SK-N-MC (cell line): ENCODE measurements around the gene FAM193B.

Source experiments
- DNase-seq: peaks from one replicate; pipeline ENCODE4 v3.0.0-alpha.2; 2011; ENCODE audit warnings: low read depth, low spot score
- H3K27ac ChIP-seq: fragments of 200-600 bp; sonication (generic); 2 replicates; pipeline ENCODE4 v1.5.1; 2016; ENCODE audit warnings: mixed run types
- H3K36me3 ChIP-seq: fragments of 200-600 bp; sonication (generic); 2 replicates; pipeline ENCODE4 v1.6.1; 2017; ENCODE audit warnings: antibody characterized with exemption, low read length, mixed read lengths; ENCODE audit not compliant: insufficient read depth
- H3K4me3 ChIP-seq: fragments of 200-600 bp; sonication (generic); 2 replicates; pipeline ENCODE4 v1.5.1; 2016
- H3K9ac ChIP-seq: fragments of 200-600 bp; sonication (generic); 2 replicates; pipeline ENCODE4 v1.8.0; 2017; ENCODE audit warnings: mixed run types, mixed read lengths; ENCODE audit not compliant: insufficient read length
- H3K9me3 ChIP-seq: fragments of 200-600 bp; sonication (generic); 2 replicates; pipeline ENCODE4 v1.6.1; 2017; ENCODE audit warnings: low read depth, mild to moderate bottlenecking, antibody characterized with exemption, low read length, moderate library complexity, mixed read lengths
- EZH2 ChIP-seq: fragments of 200-600 bp; sonication (generic); IDR thresholded peaks from one replicate; pipeline ENCODE4 v1.6.1; 2017; ENCODE audit warnings: antibody characterized with exemption
- FOXP2 ChIP-seq: optimal IDR thresholded peaks from 2 replicates; pipeline ENCODE3; 2011; ENCODE audit warnings: mild to moderate bottlenecking, moderate library complexity; ENCODE audit not compliant: insufficient read depth; ENCODE audit errors: extremely low read length, control extremely low read depth
- POLR2AphosphoS5 ChIP-seq: IDR thresholded peaks from 2 replicates; pipeline ENCODE4 v1.6.1; 2012; ENCODE audit warnings: mild to moderate bottlenecking, low read depth, low read length, borderline replicate concordance

FAM193B gene

DNA sequence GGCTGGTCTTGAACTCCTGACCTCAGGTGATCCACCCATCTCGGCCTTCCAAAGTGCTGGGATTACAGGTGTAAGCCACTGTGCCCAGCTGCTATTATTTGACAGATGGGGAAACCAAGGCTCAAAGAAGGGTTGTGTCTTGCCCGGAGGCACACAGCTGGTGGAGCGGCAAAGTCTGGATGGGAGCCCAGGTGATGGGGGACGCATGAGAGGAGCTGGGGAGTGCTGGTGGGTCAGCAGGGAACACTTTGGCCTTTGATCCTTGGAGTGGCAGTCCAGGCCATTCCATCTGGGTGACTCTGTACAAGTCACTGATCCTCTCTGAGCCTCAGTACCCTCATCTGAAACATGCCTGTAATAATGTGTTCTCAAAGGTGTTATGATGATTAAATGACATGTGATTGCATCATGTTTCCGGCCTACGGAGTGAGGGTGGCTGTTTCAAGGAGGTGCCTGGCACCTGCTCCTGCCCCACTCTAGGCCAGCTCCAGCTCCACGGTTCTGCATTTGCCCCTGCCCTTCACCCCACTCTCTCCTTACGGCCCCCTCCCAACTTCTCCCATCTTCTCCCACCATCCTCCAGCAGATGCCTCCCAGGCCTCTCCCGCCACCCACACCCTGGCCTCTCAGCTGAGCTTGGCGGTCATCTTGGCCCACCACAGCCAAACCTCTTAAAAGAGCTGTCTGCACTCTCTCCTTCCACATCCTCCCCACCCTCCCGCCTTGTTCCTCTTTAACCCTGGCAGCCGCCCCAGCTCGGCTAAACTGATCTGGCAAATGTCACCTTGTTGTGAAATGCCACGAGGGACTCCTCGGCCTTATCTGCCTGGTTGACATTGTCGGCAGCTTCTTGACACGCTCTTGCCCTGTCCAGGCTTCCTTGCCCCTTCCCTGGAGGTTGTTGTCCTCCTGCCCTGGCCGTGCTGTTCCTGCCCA, 75.4 kb downstream of the FAM193B start:
- peak overlapping the region; percentile 74 for H3K27ac ChIP-seq
- no peaks in the 10 kb centered on the region; the same call in 1 of the 2 replicates for H3K36me3 ChIP-seq
- no peak overlapping the region for H3K4me3 ChIP-seq
- DNase-seq: no peak
- no peak overlapping the region for H3K9ac ChIP-seq
- TF ChIP-seq EZH2: no peak
- TF ChIP-seq FOXP2: no peak
- TF ChIP-seq POLR2AphosphoS5: no peak; the same call in 1 of the 2 replicates
- H3K9me3 ChIP-seq: no peaks in the 10 kb centered on the region

DNA sequence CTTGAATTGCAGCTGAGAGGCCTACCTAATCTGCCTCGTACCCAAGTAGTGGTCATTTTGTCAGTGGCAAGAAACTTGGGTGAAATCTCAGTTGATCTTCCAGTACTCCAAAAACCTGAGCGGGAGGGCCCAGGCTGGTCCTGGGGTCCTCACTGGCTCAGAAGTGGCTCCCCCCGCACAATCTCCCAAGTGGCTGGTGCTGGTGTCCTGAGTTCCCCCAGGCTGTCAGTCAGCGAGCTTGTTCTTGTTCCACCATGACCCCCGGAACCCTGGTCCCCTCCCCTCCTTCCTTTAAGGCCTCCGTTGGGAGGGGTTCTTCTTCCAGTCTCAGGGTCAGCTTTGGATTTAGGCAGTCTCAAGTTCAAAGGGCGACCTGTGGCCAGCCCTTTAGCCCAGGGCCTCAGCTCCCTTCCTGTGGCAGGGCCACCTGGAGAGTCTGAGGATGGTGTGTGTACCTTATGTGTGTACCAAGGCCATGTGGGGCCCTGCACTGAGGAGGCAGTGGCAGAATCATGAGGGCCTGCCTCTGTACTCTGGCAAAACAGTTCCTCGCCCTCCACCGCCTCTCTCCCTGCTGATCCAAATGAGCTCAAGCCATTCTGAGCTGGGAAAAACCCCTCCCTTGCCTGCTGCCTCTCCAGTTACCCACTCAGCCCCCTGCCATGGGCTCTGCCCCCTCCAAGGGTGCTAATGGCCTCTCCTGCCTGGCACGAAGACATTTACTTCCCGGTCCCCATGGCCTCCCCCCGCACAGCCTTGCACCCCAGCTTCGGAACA, 76.5 kb downstream of the FAM193B start:
- no peak for DNase-seq
- Histone ChIP-seq H3K9me3 (no peaks in the 10 kb centered on the region), H3K36me3 (no peaks in the 10 kb centered on the region; the same call in 1 of the 2 replicates), H3K9ac (no peak overlapping the region), H3K27ac (peak overlapping the region; percentile 60), H3K4me3 (no peak overlapping the region)
- TF ChIP-seq FOXP2 (no peak), EZH2 (no peak), POLR2AphosphoS5 (no peak)

DNA sequence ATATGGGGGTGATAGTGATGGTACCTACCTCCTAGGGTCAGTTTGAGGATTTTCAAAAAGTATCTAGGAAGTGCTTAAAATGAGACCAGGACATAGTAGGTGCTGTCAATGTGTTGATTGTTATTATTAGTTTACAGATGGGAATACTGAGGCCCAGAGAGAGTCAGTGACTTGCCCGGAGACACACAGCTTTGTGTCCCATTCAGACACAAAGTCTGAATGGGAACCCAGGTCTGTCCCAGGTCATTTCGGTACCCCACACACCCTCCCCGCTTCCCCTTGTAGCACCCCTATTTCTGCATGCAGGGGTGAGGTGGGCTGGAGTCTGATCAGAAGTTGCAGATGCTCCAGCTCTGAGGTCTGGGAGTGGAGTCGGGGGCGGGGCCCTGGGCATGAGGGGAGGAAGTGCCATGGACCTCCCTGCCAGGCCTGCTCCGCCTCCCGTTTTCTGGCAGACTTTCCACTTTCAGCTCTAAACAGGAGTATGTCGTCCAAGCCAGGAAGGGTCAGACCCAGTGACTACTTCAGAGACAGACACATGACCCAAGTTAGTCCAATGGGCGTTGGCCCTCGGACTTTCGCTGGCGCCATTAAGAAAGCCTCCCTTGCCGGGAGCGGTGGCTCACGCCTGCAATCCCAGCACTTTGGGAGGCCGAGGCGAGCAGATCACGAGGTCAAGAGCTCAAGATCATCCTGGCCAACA, 77.7 kb downstream of the FAM193B start:
- Histone ChIP-seq H3K27ac (no peak overlapping the region), H3K9me3 (no peaks in the 10 kb centered on the region), H3K36me3 (peaks cover 7% of the 10 kb centered on the region), H3K9ac (no peak overlapping the region), H3K4me3 (no peak overlapping the region)
- DNase-seq: no peak
- TF ChIP-seq FOXP2 (no peak), EZH2 (no peak), POLR2AphosphoS5 (no peak)

DNA sequence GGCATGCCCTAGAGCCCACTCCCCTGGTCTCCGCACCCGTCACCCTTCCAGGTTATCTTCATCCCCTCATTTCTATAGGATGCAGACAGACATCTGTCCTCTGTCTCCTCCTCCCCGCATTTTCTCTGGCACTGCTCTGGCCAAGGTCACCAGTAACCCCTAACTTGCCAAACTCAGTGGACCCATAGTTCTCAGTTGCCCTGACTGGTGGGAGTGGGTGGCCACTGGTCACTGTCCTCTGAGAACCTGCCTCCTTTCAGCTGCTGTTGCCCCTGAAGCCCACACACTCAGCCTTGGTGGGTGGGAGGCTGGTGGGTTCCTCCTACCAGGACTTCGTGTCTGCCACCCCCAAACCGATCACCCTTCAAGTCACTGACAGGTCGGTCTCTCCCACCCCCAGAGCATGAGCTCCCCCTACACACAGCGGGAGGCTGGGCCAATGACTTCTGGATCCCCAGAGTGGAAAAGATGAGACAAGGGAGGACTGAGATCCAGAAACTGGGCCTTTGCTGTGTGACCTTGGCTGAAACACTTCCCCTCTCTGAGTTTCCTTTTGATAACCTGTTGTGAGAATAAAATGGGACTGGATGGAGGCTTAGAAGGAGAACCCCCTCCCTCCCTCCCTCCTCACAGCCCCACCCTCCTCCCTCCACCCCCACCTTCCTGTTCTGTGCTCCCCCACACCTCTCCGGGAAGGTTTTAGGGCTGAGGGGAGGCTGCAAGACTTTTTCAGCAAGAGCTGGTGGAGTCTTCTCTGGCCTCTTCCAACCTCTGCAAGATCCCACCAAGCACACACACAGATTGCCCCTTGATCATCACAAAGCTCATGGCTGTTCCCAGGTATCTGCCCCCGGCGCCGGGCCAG, 78.6 kb downstream of the FAM193B start:
- Histone ChIP-seq H3K4me3 (no peak overlapping the region), H3K9ac (no peak overlapping the region), H3K36me3 (peaks cover 16% of the 10 kb centered on the region), H3K27ac (no peak overlapping the region), H3K9me3 (no peaks in the 10 kb centered on the region)
- no peak for DNase-seq
- TF ChIP-seq FOXP2 (no peak), EZH2 (no peak), POLR2AphosphoS5 (no peak)

DNA sequence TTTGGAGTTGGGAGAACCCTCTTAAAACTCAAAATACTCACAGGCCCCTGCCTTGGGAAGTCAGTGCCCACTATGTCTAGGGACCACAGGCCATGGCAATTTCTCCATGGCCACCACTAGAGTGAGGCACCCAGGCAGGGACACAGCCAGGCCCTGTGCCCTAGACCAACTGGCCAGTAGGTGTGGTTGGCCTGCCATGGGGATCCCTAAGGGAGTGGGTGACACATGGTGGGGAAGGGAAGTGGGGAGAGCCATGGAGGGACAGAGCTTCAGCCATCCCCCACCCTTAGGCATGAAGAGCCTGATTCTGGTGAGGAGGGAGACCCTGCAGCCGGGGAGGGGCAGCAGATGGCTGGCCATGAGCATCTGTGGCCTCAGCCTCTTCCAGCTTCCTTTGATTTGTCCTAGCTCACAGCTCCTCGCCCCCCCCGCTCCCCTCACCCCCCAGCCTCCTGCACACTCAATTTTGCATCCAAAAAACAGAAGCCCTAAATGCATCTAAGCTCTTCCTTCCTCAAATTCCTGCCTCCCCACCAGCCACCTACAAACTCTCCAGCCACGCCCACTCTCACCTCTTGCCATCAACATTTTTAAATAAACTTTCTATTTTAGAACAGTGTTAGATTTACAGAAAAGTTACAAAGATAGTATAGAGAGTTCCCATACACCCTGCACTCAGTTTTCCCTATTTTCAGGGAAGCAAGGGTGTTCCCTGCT, 79.4 kb downstream of the FAM193B start:
- H3K36me3 ChIP-seq: peaks cover 24% of the 10 kb centered on the region
- H3K27ac ChIP-seq: no peak overlapping the region
- H3K4me3 ChIP-seq: no peak overlapping the region
- no peaks in the 10 kb centered on the region for H3K9me3 ChIP-seq
- DNase-seq: no peak
- no peak for TF ChIP-seq FOXP2
- no peak overlapping the region for H3K9ac ChIP-seq

DNA sequence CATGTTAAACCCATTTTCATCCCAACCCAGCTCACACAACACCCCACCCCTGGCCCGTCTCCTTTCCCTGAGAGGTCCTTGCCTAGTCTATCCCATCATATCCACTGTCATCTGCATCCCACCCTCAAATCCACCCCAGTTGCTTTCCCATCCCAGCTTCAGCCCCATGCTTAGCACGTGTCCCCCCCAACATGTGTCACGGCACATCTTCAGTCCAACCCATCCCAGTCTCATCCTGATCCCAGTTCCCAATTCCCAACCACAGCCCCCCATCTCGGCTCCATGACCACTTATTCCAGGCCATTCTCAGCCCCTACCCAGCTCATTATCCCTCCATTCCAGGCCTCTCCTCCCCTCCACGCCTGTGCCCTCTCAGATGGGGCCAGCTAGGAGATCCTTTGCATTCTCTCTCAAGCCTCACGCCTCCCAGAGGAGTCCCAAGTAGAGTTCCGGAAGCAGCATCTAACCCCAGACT, 80.3 kb downstream of the FAM193B start:
- Histone ChIP-seq H3K9me3 (no peaks in the 10 kb centered on the region), H3K36me3 (peaks cover 34% of the 10 kb centered on the region), H3K27ac (peak overlapping the region; percentile 42; the same call in 1 of the 2 replicates), H3K4me3 (peak overlapping the region; percentile 62), H3K9ac (no peak overlapping the region)
- TF ChIP-seq EZH2 (no peak), POLR2AphosphoS5 (no peak; the same call in 1 of the 2 replicates), FOXP2 (no peak)
- DNase-seq: no peak
